Endodermal cell (in vitro differentiated cells): ENCODE data around the gene VWA8. TPM values are rescaled to one million over a fixed set of nuclear protein-coding genes. Genes with fewer than 3 reads are reported as not detected.

Experiments
- DNase-seq: peaks from one replicate; pipeline ENCODE4 v3.0.0-alpha.2; 2017
- H3K27ac ChIP-seq: 2 replicates; pipeline ENCODE4 v1.5.1; 2013; ENCODE audit warnings: mild to moderate bottlenecking, low read depth, low read length, moderate library complexity
- H3K27me3 ChIP-seq: 2 replicates; pipeline ENCODE4 v1.6.1; 2013; ENCODE audit warnings: mild to moderate bottlenecking, low read length, moderate library complexity; ENCODE audit not compliant: insufficient read depth, control insufficient read depth, poor library complexity, severe bottlenecking
- H3K36me3 ChIP-seq: 2 replicates; pipeline ENCODE4 v1.7.0; 2013; ENCODE audit warnings: mild to moderate bottlenecking, low read length, moderate library complexity; ENCODE audit not compliant: control insufficient read depth, insufficient read depth
- H3K4me1 ChIP-seq: one replicate; pipeline ENCODE4 v1.7.0; 2013; ENCODE audit warnings: low read length; ENCODE audit not compliant: control insufficient read depth, insufficient read depth
- H3K4me3 ChIP-seq: 2 replicates; pipeline ENCODE4 v1.5.1; 2013; ENCODE audit warnings: mild to moderate bottlenecking, low read length, moderate library complexity
- H3K9ac ChIP-seq: 2 replicates; pipeline ENCODE4 v1.6.1; 2013; ENCODE audit warnings: mild to moderate bottlenecking, low read length, moderate library complexity; ENCODE audit not compliant: poor library complexity, severe bottlenecking; ENCODE audit errors: extremely low read depth
- H3K9me3 ChIP-seq: 2 replicates; pipeline ENCODE4 v1.6.1; 2013; ENCODE audit warnings: mild to moderate bottlenecking, low read length, moderate library complexity; ENCODE audit not compliant: control insufficient read depth
- H3K27ac Mint-ChIP-seq: 2 replicates; pipeline ENCODE4 v1.8.0; 2020; ENCODE audit warnings: mixed read lengths
- H3K27me3 Mint-ChIP-seq: 2 replicates; pipeline ENCODE4 v1.8.0; 2021; ENCODE audit warnings: mild to moderate bottlenecking, mixed read lengths; ENCODE audit not compliant: insufficient read depth
- H3K36me3 Mint-ChIP-seq: 2 replicates; pipeline ENCODE4 v1.8.0; 2020; ENCODE audit warnings: low read depth, mixed read lengths
- H3K4me1 Mint-ChIP-seq: 2 replicates; pipeline ENCODE4 v1.8.0; 2020; ENCODE audit warnings: mixed read lengths
- H3K4me3 Mint-ChIP-seq: 2 replicates; pipeline ENCODE4 v1.8.0; 2020; ENCODE audit warnings: mild to moderate bottlenecking, moderate library complexity, mixed read lengths
- H3K9me3 Mint-ChIP-seq: 2 replicates; pipeline ENCODE4 v1.8.0; 2020; ENCODE audit warnings: mild to moderate bottlenecking, mixed read lengths
- CTCF ChIP-seq: fragments of 200-600 bp; sonication (generic); conservative IDR thresholded peaks from 2 replicates; pipeline ENCODE4 v1.5.0; 2021; ENCODE audit warnings: antibody characterized with exemption, mild to moderate bottlenecking
- WGBS, 2 experiments: methylation state at CpG; one replicate each; pipeline versions ENCODE4 v1.1.5 to v1.1.7; 2013; ENCODE audit warnings: missing lambda C conversion rate in 2 of 2, mixed read lengths in 1 of 2; ENCODE audit not compliant: insufficient coverage in 1 of 2, insufficient read length in 1 of 2; 5-methylcytosine and 5-hydroxymethylcytosine counted together
- total RNA-seq, 2 donors: library from RNA; stranded (reverse); fragmentation: NEBNext Ultra II Directional in 1 of 2; extraction: Animal tissue kit (Norgen Biotek cat#: 25700) in 1 of 2; gene quantifications; 2 replicates in 1 of 2; 3 replicates in 1 of 2; pipeline ENCODE4 v1.2.1, GENCODE V29; 2021

Gene VWA8
- total RNA-seq, 2 donors from 2014 or later = 24.6 to 25.6 TPM

- Histone ChIP-seq H3K9me3 (no peaks in the 10 kb centered on the region), H3K27me3 (no peaks in the 10 kb centered on the region), H3K4me1 (no peaks in the 10 kb centered on the region), H3K27ac (no peak overlapping the region), H3K36me3 (peaks cover 8% of the 10 kb centered on the region), H3K9ac (no peak overlapping the region), H3K4me3 (no peak overlapping the region)
- TF ChIP-seq CTCF = no peak
- no peak for DNase-seq
- Mint-ChIP-seq H3K36me3 (peaks cover 10% of the 10 kb centered on the region), H3K27me3 (no peaks in the 10 kb centered on the region), H3K4me1 (peaks cover 16% of the 10 kb centered on the region), H3K4me3 (no peak overlapping the region), H3K27ac (no peak overlapping the region), H3K9me3 (no peaks in the 10 kb centered on the region)
Measured at GRCh38 chr13:41700790-41701310, 260.1 kb downstream of the VWA8 start.

DNA sequence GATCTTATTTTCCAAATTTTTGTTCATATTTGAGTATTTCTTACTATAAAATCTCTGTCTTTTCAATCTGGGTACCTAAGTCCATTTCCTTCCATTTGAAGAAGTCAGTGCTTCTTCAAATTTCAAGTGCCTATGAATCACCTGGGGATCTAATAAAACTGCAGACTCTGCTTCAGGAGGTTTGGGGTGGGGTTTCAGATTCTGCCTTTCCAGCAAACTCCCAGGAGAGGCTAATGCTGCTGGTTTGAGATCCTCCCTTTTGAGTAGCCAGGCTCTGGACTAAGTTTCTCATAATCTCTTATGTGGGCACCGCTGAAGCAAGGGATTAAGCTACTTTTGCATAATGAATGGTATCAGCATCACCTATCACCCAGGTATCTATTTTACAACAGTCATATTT, 261.1 kb downstream of the VWA8 start:
- H3K9me3 Mint-ChIP-seq = no peaks in the 10 kb centered on the region
- WGBS, 2 experiments = 96 to 100% methylated on average over 1 of the region's 1 CpG
- no peaks in the 10 kb centered on the region for H3K4me1 ChIP-seq
- H3K4me1 Mint-ChIP-seq = peaks cover 21% of the 10 kb centered on the region
- DNase-seq = no peak
- H3K27ac ChIP-seq = no peak overlapping the region
- H3K36me3 ChIP-seq = peaks cover 8% of the 10 kb centered on the region
- no peak overlapping the region for H3K4me3 ChIP-seq
- H3K36me3 Mint-ChIP-seq = peaks cover 10% of the 10 kb centered on the region
- no peak overlapping the region for H3K4me3 Mint-ChIP-seq
- no peak overlapping the region for H3K27ac Mint-ChIP-seq
- no peaks in the 10 kb centered on the region for H3K9me3 ChIP-seq
- no peak for TF ChIP-seq CTCF
- H3K9ac ChIP-seq = no peak overlapping the region
- H3K27me3 ChIP-seq = no peaks in the 10 kb centered on the region
- H3K27me3 Mint-ChIP-seq = no peaks in the 10 kb centered on the region

- Mint-ChIP-seq H3K4me1 (peaks cover 21% of the 10 kb centered on the region), H3K9me3 (no peaks in the 10 kb centered on the region), H3K27me3 (no peaks in the 10 kb centered on the region), H3K27ac (no peak overlapping the region), H3K4me3 (no peak overlapping the region), H3K36me3 (peaks cover 10% of the 10 kb centered on the region)
- Histone ChIP-seq H3K9ac (no peak overlapping the region), H3K27me3 (no peaks in the 10 kb centered on the region), H3K36me3 (peaks cover 8% of the 10 kb centered on the region), H3K9me3 (no peaks in the 10 kb centered on the region), H3K4me1 (no peaks in the 10 kb centered on the region), H3K4me3 (no peak overlapping the region), H3K27ac (no peak overlapping the region)
- WGBS, 2 experiments = 91 to 95% methylated on average over 3 to 6 of the region's 6 CpGs
- DNase-seq = peak; percentile 65
- TF ChIP-seq CTCF = no peak
Measured at GRCh38 chr13:41697578-41697977, 263.3 kb downstream of the VWA8 start.
